ENCODE measurements around the gene OBSCN.

OBSCN gene

DNA sequence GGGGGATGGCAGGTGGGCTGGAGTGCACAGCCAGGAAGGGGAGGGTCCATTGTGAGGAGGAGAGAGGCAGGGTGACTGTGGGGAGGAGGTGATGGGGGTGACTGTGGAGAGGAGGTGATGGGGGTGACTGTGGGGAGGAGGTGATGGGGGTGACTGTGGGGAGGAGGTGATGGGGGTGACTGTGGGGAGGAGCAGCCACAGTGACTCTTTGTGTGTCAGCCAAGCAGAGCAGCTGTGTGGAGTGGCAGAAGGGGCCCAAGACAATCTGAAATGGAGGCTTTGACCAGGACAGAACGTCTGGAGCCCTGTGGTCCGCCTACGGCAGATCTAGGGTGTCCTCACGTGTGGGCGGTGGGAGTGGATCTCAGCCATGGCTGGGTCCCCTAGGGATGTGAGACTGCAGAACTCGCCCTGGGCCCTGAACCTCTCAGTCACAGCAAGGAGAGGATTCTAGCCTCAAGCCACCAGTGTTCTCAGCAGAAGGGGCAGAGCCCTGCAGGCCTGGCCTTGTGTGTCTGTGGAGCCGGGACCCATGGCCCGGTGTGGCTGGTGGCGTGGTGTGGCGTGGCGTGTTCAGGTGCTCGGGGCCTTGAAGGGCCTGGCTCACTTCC, 81.5 kb downstream of the OBSCN start:
- DNase-seq (ENCODE audit: low read depth), result no peak
- no peak overlapping the region for H3K4me3 ChIP-seq (ENCODE audit: low read length)
- TF ChIP-seq, protein P1, sequence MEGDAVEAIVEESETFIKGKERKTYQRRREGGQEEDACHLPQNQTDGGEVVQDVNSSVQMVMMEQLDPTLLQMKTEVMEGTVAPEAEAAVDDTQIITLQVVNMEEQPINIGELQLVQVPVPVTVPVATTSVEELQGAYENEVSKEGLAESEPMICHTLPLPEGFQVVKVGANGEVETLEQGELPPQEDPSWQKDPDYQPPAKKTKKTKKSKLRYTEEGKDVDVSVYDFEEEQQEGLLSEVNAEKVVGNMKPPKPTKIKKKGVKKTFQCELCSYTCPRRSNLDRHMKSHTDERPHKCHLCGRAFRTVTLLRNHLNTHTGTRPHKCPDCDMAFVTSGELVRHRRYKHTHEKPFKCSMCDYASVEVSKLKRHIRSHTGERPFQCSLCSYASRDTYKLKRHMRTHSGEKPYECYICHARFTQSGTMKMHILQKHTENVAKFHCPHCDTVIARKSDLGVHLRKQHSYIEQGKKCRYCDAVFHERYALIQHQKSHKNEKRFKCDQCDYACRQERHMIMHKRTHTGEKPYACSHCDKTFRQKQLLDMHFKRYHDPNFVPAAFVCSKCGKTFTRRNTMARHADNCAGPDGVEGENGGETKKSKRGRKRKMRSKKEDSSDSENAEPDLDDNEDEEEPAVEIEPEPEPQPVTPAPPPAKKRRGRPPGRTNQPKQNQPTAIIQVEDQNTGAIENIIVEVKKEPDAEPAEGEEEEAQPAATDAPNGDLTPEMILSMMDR (conservative IDR thresholded peaks at IDR 0.05; ENCODE audit: low read depth, low read length), result no peak

DNA sequence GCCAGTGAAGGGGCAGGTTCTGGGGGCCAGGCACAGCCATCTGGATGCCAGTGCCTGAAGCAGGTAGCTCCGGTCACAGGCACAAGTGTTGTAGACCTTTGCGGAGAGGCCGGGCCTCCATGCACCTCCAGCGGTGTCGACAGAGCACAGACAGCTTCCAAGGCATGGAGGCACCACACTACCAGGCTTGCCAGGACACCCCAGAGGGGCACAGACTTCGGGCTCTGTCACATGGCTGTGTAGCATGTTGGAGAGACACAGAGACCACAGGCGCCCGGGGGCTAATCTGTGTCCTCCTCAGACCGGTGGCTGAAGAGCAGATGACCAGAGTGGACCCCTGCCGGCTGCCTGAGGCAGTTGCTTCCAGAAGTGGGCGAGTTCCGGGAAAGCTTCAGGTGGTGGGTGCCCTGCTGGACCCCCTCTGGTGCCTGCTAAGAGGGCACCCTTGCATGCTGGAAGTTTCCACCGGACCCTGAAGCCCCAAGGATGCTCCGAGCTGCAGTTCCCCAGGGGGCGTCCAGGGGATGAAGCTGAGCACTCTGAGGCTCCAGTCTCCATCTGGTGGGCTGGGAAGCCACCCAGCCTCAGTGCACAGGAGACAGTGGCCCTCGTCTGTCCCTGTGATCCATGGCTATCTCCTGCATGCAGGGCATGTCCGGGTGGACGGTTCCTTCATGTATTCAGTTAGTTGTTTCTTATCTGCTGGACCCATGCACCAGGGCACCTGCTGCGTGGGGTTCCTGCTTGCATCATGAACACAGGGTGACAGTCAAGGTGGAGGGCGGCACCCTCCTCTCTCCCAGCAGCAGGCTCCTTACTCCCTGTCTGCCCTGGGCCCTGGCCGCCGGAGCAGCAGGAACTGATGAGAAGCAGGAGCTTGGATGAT, 82.4 kb downstream of the OBSCN start:
- H3K4me3 ChIP-seq (ENCODE audit: low read length), result no peak overlapping the region
- TF ChIP-seq, protein P1 (conservative IDR thresholded peaks at IDR 0.05; ENCODE audit: low read depth, low read length), result no peak
- no peak for DNase-seq (ENCODE audit: low read depth)

DNA sequence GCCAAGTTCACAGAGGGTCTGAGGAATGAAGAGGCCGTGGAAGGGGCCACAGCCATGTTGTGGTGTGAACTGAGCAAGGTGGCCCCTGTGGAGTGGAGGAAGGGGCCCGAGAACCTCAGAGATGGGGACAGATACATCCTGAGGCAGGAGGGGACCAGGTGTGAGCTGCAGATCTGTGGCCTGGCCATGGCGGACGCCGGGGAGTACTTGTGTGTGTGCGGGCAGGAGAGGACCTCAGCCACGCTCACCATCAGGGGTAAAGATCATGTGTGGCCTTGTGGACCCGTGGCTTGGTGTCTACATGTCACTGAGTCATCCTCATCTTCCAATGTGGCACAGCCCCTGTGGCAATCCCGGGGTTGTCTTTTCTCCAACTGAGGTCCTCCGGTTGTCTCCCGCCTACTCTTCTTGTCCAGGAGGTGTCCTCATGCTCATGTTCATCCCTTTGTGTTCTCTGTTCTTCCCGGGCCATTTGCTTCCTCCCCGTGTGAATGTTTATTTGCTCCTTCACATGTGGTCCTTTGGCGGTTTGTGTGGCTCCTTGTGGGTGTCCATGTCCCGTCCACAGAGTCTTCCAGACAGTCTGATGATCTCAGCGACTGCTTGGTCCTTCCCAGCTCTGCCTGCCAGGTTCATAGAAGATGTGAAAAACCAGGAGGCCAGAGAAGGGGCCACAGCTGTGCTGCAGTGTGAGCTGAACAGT, 84.2 kb downstream of the OBSCN start:
- no peak for DNase-seq (ENCODE audit: low read depth)
- TF ChIP-seq, protein P1 (conservative IDR thresholded peaks at IDR 0.05; ENCODE audit: low read depth, low read length), result no peak

DNA sequence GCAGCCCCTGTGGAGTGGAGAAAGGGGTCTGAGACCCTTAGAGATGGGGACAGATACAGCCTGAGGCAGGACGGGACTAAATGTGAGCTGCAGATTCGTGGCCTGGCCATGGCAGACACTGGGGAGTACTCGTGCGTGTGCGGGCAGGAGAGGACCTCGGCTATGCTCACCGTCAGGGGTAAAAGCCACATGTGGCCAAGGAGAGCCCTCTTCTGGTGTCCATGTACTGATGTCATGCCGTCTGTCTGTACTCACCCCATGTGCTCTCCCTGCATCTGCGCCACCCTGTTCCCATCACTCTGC, 84.7 kb downstream of the OBSCN start:
- TF ChIP-seq, protein P1 (conservative IDR thresholded peaks at IDR 0.05; ENCODE audit: low read depth, low read length), result no peak
- no peak for DNase-seq (ENCODE audit: low read depth)
- H3K4me3 ChIP-seq (ENCODE audit: low read length), result no peak overlapping the region

More for the DNA sequence above, 84.2 kb downstream of the OBSCN start:
- H3K4me3 ChIP-seq (ENCODE audit: low read length), result no peak overlapping the region

DNA sequence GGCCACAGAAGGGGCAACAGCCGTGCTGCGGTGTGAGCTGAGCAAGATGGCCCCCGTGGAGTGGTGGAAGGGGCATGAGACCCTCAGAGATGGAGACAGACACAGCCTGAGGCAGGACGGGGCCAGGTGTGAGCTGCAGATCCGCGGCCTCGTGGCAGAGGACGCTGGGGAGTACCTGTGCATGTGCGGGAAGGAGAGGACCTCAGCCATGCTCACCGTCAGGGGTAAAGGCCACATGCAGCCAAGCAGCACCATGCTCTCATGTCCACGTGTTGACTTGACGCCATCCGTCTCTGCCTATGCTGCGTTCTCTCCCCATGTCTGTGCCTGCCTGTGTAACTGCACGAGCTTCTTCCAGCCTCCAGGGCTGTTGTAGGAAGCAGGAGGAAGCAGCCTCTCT, 85.5 kb downstream of the OBSCN start:
- TF ChIP-seq, protein P1 (conservative IDR thresholded peaks at IDR 0.05; ENCODE audit: low read depth, low read length), result no peak
- no peak overlapping the region for H3K4me3 ChIP-seq (ENCODE audit: low read length)
- DNase-seq (ENCODE audit: low read depth), result no peak

DNA sequence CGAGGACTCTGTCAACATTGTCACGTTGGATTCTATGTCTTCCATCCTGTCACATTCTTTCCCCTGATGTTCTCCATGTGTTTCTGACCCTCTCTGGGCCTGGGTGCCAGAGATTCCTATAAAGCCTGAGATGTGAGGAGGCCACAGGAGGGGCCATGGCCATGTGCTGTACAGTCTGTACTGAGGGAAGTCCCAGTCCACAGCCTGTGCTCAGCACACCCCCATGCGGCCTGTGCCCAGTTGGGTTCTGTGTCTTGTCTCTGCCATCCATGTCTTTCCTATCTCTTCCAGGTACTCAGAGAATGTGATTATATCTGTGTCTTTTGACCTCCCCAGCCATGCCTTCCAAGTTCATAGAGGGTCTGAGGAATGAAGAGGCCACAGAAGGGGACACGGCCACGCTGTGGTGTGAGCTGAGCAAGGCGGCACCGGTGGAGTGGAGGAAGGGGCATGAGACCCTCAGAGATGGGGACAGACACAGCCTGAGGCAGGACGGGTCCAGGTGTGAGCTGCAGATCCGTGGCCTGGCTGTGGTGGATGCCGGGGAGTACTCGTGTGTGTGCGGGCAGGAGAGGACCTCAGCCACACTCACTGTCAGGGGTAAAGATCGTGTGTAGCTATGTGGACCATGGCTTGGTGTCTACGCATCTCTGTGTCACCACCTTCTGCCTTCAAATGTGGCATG, 86.1 kb downstream of the OBSCN start:
- DNase-seq (ENCODE audit: low read depth), result no peak
- H3K4me3 ChIP-seq (ENCODE audit: low read length), result no peak overlapping the region
- TF ChIP-seq, protein P1 (conservative IDR thresholded peaks at IDR 0.05; ENCODE audit: low read depth, low read length), result no peak

Data from retinal pigment epithelial cell (primary cell).